Spleen (tissue), 11 donors: ENCODE results near the gene COL5A2. TPM values are rescaled to one million over a fixed set of nuclear protein-coding genes. Genes with fewer than 3 reads are reported as not detected.

ENCODE experiments used
- DNase-seq: peaks from one replicate; pipeline ENCODE4 v3.0.0-alpha.2; 2020
- H3K27ac ChIP-seq, 8 donors: fragments of 200-600 bp; sonication (generic) in 7 of 8; 1 replicate in 4 of 8; 2 replicates in 4 of 8; pipeline versions ENCODE4 v1.5.0 to v1.8.0; 2016 to 2021; ENCODE audit warnings: inconsistent platforms in 4 of 8, mild to moderate bottlenecking in 4 of 8, moderate library complexity in 1 of 8
- H3K27me3 ChIP-seq, 7 donors: fragments of 200-600 bp; sonication (generic) in 6 of 7; replicated peaks in 1 of 7; 1 replicate in 4 of 7; 2 replicates in 3 of 7; pipeline versions ENCODE4 v1.5.0 to v1.8.0; 2016 to 2021; ENCODE audit warnings: inconsistent platforms in 3 of 7, mild to moderate bottlenecking in 1 of 7
- H3K36me3 ChIP-seq, 6 donors: fragments of 200-600 bp; sonication (generic) in 5 of 6; 1 replicate in 4 of 6; 2 replicates in 2 of 6; pipeline versions ENCODE4 v1.5.0 to v1.8.0; 2016 to 2021; ENCODE audit warnings: inconsistent platforms in 2 of 6
- H3K4me1 ChIP-seq, 6 donors: fragments of 200-600 bp; sonication (generic) in 5 of 6; 1 replicate in 3 of 6; 2 replicates in 3 of 6; pipeline versions ENCODE4 v1.5.0 to v1.8.0; 2016 to 2021; ENCODE audit warnings: inconsistent platforms in 3 of 6
- H3K4me3 ChIP-seq, 8 donors: fragments of 200-600 bp; sonication (generic) in 7 of 8; 1 replicate in 4 of 8; 2 replicates in 4 of 8; pipeline versions ENCODE4 v1.5.0 to v1.8.0; 2016 to 2021; ENCODE audit warnings: inconsistent platforms in 4 of 8, mild to moderate bottlenecking in 4 of 8, moderate library complexity in 2 of 8
- H3K9me3 ChIP-seq, 8 donors: fragments of 200-600 bp; sonication (generic) in 7 of 8; 1 replicate in 4 of 8; 2 replicates in 4 of 8; pipeline versions ENCODE4 v1.5.0 to v1.8.0; 2016 to 2021; ENCODE audit warnings: inconsistent platforms in 4 of 8
- CTCF ChIP-seq, 11 experiments: fragments of 200-600 bp in 7 of 11; fragments of 450-650 bp in 4 of 11; sonication (generic) in 4 of 11; IDR thresholded peaks in 8 of 11; conservative IDR thresholded peaks in 3 of 11; 1 replicate in 7 of 11; 2 replicates in 4 of 11; pipeline versions ENCODE4 v1.4.0 to v1.8.0; 2016 to 2021; ENCODE audit warnings: antibody characterized with exemption in 11 of 11, inconsistent platforms in 4 of 11, mild to moderate bottlenecking in 1 of 11
- POLR2A ChIP-seq, 3 donors: fragments of 450-650 bp; IDR thresholded peaks; one replicate each; pipeline ENCODE4 v1.5.1; 2017; ENCODE audit warnings: antibody characterized with exemption in 3 of 3, mild to moderate bottlenecking in 1 of 3
- POLR2AphosphoS5 ChIP-seq, 3 donors: sonication (generic); formaldehyde crosslinking; IDR thresholded peaks; one replicate each; pipeline ENCODE4 v1.5.1; 2017; ENCODE audit warnings: antibody characterized with exemption in 3 of 3
- WGBS, 5 donors: extraction: QIAGEN DNeasy Blood & Tissue Kit in 3 of 5; methylation state at CpG; one replicate each; pipeline versions ENCODE4 v1.1.5 to v1.1.7; 2013 to 2018; 5-methylcytosine and 5-hydroxymethylcytosine counted together
- intact Hi-C: fragments of 100-400 bp; cut with DNase I; formaldehyde crosslinking; loops from one replicate; pipeline ENCODE4 v1.15.0; 2023; ENCODE audit warnings: low total_unique reads
- polyA plus RNA-seq, 3 donors: library from polyadenylated mRNA; stranded (reverse); fragments of 200-250 nt; gene quantifications; one replicate each; pipeline ENCODE4 v1.2.1, GENCODE V29; 2013
- total RNA-seq, 7 donors: library from RNA; depleted of rRNA in 3 of 7; stranded (reverse); fragments of >200 nt in 3 of 7; fragmentation: NEBNext Ultra II Directional in 4 of 7; extraction: Animal tissue kit (Norgen Biotek cat#: 25700) in 4 of 7; gene quantifications; one replicate each; pipeline versions ENCODE4 v1.1.0 to v1.2.1, GENCODE V29; 2016 to 2021
- donor health status: healthy with polysubstance abuse.
- donor health status: DM: no; HTN: no; CAD: no; lungs with moderate emphysema.
- donor health status: DM: no; HTN: no; CAD: no.
- donor health status: Bipolar disorder and iron deficiency.
- donor health status: healthy.
- donor health status: DM: no; HTN: no; CAD: no.
- donor health status: DM: yes; HTN: yes; CAD: no.

COL5A2 gene
- total and polyA plus RNA-seq, 10 donors: 3.4 to 35.7 (median 16.3) TPM

GRCh38 chr2:189088591-189089205 lies 90.9 kb downstream of the COL5A2 start:
- Histone ChIP-seq H3K4me1 (no peaks in the 10 kb centered on the region), H3K27ac (no peak overlapping the region), H3K4me3 (no peak overlapping the region), H3K9me3 (no peaks in the 10 kb centered on the region), H3K27me3 (no peaks in the 10 kb centered on the region), H3K36me3 (peaks cover 0 to 7% (median 0%) of the 10 kb centered on the region in 6 donors)
- WGBS, 5 donors: 47 to 71% (median 63%) methylated on average over 3 of the region's 3 CpGs
- no peak for DNase-seq
- intact Hi-C loops: no loop called here
- no peak for TF ChIP-seq POLR2AphosphoS5 (IDR thresholded peaks at IDR 0.05)
- TF ChIP-seq CTCF (IDR thresholded peaks at IDR 0.05 in 8 of 11, conservative IDR thresholded peaks at IDR 0.05 in 3 of 11): no peak
- TF ChIP-seq POLR2A (IDR thresholded peaks at IDR 0.05): no peak

GRCh38 chr2:189086710-189087109 lies 92.9 kb downstream of the COL5A2 start:
- TF ChIP-seq POLR2A (IDR thresholded peaks at IDR 0.05): no peak
- no peak for TF ChIP-seq CTCF (IDR thresholded peaks at IDR 0.05 in 8 of 11, conservative IDR thresholded peaks at IDR 0.05 in 3 of 11)
- no peak for TF ChIP-seq POLR2AphosphoS5 (IDR thresholded peaks at IDR 0.05)
- Histone ChIP-seq H3K27me3 (no peaks in the 10 kb centered on the region), H3K27ac (no peak overlapping the region), H3K4me3 (no peak overlapping the region), H3K36me3 (peaks cover 0 to 7% (median 0%) of the 10 kb centered on the region in 6 donors), H3K4me1 (no peaks in the 10 kb centered on the region), H3K9me3 (no peaks in the 10 kb centered on the region)
- intact Hi-C loops: no loop called here
- no peak for DNase-seq
- WGBS, 5 donors: 65 to 80% (median 73%) methylated on average over 2 of the region's 2 CpGs

- Histone ChIP-seq H3K9me3 (no peaks in the 10 kb centered on the region), H3K36me3 (peaks cover 0 to 7% (median 0%) of the 10 kb centered on the region in 6 donors), H3K4me3 (no peak overlapping the region), H3K27ac (no peak overlapping the region), H3K27me3 (no peaks in the 10 kb centered on the region), H3K4me1 (no peaks in the 10 kb centered on the region)
- intact Hi-C loops: no loop called here
- no peak for DNase-seq
- TF ChIP-seq CTCF (IDR thresholded peaks at IDR 0.05 in 8 of 11, conservative IDR thresholded peaks at IDR 0.05 in 3 of 11) (no peak), POLR2AphosphoS5 (IDR thresholded peaks at IDR 0.05) (no peak), POLR2A (IDR thresholded peaks at IDR 0.05) (no peak)
- WGBS, 5 donors: 60 to 82% (median 76%) methylated on average over 2 of the region's 2 CpGs
Observed at GRCh38 chr2:189086250-189086649, 93.3 kb downstream of the COL5A2 start.

GRCh38 chr2:189083606-189084005 lies 96.0 kb downstream of the COL5A2 start:
- TF ChIP-seq CTCF (IDR thresholded peaks at IDR 0.05 in 8 of 11, conservative IDR thresholded peaks at IDR 0.05 in 3 of 11) (no peak), POLR2A (IDR thresholded peaks at IDR 0.05) (no peak), POLR2AphosphoS5 (IDR thresholded peaks at IDR 0.05) (no peak)
- Histone ChIP-seq H3K27me3 (no peaks in the 10 kb centered on the region), H3K4me1 (no peaks in the 10 kb centered on the region), H3K9me3 (no peaks in the 10 kb centered on the region), H3K4me3 (no peak overlapping the region), H3K36me3 (no peaks in the 10 kb centered on the region), H3K27ac (no peak overlapping the region)
- no peak for DNase-seq
- 88 to 96% (median 93%) methylated on average over 3 of the region's 3 CpGs for WGBS, 5 donors
- intact Hi-C loops: no loop called here
